ENCODE results near the gene EEF1AKMT1.

Gene EEF1AKMT1

DNA sequence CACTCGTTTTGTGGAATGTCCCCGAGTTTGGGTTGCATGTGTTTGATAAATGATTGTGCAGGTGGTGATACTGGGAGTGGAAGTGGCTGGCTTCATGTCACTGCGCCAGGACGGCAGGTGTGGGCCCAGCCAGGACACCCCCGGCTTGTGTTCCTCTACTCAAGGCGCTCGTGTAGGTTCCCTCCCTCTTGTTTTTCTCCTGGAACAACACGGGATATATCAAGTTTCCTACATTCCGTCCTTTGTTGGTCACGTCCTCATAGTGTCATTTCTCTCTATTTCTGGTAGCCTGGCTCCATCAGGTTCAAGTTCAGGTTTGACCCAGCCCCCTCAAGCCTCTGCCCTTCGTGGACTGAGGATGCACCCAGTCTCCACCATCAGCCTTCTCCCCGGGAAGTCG is 54.0 kb downstream of the EEF1AKMT1 start:
- no peak for DNase-seq (ENCODE audit: low read depth in 1 of 2, low spot score in 1 of 2)

DNA sequence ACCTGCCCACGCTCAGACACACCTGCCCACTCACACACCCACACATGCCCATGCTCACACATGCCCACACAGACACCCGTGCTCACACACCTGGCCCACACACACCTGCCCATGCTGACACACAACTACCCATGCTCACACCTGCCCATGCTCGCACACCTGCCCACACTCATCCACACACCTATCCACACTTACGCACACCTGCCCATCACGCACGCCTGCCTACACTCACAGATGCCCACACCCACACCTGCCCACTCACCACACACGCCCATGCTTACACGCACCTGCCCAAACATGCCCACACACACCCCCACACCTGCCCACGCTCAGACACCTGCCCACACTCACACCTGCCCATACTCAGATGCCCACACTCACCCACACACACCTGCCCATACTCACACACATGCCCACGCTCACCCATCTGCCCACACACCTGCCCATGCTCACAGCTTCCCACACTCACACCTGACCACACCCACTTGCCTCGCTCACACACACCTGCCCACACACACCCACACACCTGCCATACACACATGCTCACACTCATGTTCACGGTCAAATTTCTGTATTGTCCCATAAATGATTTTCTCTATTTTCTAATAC is 54.7 kb downstream of the EEF1AKMT1 start:
- no peak for DNase-seq (ENCODE audit: low read depth in 1 of 2, low spot score in 1 of 2)

DNA sequence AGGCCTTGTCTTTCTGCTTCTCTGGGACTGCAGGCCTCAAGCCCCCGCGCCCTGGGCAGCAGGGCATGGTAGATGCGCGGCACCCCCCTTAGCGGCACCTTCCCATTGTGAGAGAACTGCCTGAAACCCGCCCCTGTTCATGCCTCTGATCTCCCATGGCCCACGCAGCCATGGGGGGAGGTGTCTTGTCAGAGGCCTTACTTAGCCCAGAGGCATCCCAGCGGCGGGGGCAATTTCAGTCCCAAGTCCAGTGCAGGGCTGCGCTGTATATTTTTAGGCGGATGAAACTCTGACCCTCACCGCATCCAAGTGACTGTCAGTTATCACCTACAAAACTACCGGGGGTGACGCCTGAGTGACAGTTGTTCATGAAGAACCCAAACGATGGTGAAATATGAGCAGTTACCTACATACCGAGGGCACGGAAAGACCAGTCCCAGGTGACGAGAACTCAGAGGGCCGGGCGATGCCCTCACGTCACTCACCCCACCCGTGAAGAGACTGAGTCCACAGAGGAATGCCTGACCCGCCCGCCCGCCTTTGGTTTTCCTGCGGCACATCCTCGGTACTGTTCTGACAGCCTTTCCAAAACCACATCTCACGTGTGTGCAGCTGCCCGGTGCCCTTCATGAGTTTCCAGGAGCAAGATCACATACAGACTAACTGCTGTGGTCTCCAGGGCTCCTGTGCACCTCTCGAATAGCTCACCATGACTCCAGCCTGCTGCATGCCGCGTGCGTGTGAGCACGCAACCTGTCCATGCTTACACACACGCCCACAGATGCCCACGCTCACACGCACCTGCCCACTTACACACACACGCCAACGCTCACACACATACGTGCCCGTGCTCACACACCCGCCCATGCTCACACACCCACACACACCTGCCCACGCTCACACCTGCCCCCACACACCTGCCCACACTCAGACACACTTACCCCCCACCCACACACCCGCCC is 55.9 kb downstream of the EEF1AKMT1 start:
- DNase-seq (ENCODE audit: low read depth in 1 of 2, low spot score in 1 of 2) = no peak

DNA sequence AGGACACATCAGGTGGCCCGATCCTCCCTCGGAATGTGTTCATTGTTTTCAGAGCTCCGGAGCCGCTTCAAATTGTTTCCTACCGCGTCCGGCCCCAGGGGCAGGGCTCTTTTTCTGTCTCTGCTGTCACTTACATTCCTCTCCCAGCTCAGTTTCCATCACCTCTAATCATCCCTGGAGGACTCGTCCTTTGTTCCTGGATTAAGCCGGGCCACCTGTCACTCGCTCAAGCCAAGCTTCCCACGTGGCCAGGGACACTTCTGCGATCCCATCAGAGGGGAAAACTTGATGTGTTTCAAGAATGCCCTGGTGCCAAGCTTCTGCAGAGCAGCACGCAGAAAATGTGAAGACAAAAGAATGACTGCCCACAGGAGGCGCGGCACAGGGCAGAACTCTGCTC is 56.8 kb downstream of the EEF1AKMT1 start:
- DNase-seq (ENCODE audit: low read depth in 1 of 2, low spot score in 1 of 2) = no peak

DNA sequence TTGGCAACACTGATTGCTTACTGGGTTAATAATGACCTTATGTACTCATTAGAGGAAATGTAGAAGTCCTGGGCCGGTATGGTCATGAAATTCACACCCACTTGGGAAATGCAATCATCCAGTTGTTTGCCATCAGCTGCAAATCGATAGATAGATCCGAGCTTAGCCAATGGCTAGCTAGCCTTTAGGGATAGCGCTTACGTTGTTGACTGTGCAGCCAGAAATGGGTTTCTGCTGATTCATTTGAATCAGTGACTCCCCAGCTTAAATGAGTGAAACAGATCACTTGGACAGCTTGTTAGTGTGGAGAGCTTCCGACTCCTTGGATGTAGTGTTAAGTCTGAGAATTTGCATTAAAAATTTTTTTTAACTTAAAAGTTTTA is 58.4 kb downstream of the EEF1AKMT1 start:
- no peak for DNase-seq (ENCODE audit: low read depth in 1 of 2, low spot score in 1 of 2)

DNA sequence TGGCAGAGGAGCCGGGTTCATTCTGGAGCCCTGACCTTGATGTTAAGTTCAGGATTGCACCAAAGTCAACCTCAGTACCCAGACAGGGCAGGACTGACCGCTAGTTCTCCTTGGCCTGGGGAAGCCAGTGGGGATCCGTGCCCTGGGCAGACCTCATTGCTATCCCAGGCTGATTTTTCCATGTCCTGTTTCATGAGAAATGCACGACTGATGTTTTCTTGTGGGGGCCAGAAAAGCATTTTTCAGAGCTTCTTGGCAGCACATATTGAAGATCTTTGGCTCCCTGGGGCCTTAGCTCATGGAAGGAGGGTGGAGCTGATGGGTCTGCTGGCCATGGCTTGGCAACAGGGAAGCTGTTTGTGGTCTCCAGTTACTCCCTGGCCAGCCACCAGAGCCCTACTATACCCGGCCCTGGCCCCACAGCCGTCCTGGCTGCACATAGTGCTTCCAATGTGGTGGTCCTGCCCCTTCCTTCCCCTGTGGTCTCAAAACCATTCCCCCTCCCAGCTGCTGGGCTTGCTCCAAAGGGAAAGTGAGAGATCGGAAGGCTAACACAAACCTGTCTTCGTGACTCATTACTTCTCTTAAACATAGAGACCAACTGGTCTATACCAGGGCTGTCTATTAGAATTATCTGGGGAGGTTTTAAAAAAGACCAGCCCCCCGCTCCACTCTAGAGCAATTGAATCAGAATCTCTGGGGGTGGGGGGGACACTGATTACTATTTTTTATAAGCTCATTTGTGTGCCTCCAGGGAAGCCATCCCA is 59.0 kb downstream of the EEF1AKMT1 start:
- DNase-seq (ENCODE audit: low read depth in 1 of 2, low spot score in 1 of 2) = no peak

DNA sequence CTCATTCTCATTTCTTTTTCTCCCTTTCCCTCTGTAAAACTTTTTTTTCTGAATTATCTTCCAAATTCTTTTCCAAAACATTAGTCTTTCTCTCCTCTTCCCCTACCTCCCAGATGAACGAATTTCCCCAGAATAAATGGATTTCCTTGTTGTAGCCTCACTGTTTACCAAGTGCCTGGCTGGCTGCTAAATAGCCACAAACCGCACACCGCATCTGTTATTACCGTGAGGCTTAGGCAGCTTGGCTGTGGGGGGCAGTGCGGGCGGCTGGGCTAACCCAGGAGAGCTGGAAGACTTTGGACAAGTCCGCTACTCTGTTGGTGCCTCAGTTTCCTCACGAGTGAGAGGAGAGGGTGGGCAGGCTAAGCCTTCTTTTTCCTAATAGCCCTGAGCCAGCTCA is 59.6 kb downstream of the EEF1AKMT1 start:
- no peak for DNase-seq (ENCODE audit: low read depth in 1 of 2, low spot score in 1 of 2)

DNA sequence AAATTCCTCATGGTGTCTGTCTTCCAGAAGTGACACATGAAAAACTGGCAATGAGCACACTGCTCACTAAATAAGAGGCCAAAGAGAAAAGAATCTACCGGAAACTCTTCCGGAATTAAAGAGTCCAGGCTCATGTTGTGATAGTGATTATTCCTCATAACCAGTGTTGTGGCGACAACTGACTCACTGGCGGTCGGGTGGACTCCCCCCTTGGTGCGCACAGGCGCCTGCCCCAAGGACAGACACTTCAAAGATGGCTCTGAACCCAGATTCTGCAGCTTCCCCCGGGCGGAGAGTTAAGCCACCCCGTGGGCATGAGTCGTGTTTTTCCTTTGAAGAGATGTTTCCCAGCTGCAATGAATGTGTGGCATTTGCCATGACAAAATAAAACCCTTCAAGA is 60.0 kb downstream of the EEF1AKMT1 start:
- DNase-seq (ENCODE audit: low read depth in 1 of 2, low spot score in 1 of 2) = no peak

DNA sequence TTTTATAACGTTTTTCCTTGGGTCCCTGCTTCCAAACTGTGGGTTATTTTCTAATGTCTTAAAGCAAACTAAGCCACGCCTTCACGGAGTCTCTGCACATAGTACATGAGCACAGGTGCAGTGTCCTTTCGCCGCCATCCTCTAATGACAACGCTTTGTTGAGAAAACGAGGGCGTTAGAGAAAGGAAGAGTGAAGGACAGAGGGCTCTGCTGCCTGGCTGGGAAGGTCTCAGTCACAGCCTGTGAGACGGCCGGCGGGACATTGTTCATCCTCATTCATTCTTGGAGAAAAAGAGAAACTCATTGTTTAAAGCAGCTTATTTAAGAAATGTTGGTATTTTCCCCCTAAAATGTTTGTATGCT is 60.8 kb downstream of the EEF1AKMT1 start:
- no peak for DNase-seq (ENCODE audit: low read depth in 1 of 2, low spot score in 1 of 2)

DNA sequence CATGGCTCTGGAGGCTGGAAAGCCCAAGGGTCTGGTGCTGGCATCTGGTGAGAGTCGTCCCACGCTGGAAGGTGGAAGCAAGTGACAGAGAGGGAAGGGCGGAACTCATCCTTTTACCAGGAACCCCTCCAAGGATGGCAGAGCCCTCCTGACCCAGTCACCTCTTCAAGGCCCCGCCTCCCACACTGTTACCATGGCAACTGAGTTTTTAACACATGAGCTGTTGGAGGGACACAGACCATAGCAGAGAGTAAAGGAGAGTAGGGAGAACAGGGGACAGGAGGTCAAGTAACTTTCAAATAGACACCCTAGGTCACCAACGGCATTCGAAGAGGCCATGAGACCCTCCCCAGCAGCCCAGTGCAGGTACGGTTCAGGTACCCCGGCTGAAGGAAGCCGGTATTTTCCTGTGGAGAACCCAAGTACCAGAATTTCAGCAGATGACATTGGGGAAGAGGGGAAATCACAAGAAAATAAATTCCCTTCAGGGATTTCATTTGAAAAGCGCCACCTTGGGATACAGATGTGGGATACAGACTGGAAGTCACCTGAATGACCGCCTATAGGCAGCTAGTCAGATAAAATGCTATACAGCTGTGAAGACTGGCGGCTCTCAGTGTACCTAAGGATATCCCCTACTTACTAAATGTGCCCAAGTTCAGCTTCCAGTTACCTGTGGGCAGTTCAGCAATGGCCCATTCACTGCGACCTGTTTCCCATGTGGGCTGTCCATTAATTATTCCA is 62.3 kb downstream of the EEF1AKMT1 start:
- DNase-seq (ENCODE audit: low read depth in 1 of 2, low spot score in 1 of 2) = no peak

DNA sequence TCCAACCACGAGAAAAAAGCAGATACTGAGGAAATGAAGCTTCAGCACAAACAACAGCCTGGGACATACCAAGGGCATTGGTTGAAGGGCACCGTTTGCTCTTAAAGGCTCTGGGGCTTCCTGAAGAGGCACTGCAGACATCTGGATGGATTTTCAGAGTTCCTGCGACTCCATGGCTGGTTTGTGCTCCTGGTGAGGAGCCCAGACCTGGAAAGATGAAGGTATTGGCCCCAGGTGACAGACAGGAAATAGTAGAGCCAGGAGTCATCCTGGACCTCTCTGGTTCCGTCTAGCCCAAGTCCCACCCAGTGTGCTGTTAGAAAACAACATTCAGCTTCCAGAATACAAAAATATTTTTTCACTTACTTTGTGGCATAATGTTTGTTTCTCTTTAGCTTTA is 64.0 kb downstream of the EEF1AKMT1 start:
- no peak for DNase-seq (ENCODE audit: low read depth in 1 of 2, low spot score in 1 of 2)

DNA sequence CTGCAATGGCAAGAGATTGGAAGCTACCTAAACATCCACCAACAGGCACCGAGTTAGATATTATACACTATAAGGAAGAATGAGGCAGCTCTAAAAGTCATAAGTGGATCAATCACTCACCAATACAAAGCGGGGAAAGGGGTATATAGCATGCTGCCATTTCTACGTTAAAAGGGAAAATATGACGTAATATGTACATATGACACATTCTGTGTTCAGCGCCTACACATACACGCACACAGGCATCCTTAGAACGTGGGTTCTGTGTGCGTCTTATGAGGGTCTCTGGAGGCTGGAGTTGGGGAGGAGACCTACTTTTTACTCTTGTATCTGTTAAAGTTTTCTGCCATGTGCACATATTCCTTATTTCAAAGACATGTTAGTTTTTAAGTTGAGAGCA is 64.4 kb downstream of the EEF1AKMT1 start:
- no peak for DNase-seq (ENCODE audit: low read depth in 1 of 2, low spot score in 1 of 2)

DNA sequence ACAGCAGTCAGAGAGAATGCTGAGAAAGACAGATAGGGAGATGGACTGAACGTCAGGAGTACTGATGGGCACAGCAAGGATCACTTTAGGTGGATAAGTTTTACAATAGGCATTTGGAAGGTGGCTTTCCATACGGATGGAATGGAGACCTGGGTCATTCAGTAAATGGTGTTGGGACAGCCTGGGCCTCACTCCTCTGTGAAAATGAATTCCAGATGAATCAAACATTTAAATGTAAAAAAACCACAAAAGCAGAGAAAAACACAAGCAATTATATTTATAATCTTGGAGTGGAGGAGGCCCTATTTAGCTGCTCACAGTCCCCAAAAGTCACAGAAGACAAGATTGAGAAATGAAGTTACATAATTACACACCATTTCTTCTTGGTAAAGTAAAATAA is 65.5 kb downstream of the EEF1AKMT1 start:
- no peak for DNase-seq (ENCODE audit: low read depth in 1 of 2, low spot score in 1 of 2)

DNA sequence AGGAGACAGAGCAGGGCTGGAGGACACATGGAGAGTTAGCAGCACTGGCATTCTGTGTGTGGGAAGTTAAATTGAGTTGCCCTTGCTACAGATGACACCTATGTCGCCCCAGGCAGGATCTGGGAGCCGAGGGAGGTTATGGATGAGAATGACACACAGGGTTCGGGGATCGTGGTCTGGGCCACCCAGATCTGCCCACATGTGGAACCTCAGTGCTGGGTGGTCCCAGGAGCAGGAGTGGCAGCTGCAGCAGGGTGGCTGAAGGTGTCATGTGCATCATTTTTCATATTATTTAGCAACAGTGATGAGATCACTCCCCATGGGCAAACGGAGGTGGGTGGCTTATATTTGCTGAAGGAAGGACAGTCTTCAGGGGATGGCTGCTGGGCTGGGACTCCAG is 67.1 kb downstream of the EEF1AKMT1 start:
- no peak for DNase-seq (ENCODE audit: low read depth in 1 of 2, low spot score in 1 of 2)

DNA sequence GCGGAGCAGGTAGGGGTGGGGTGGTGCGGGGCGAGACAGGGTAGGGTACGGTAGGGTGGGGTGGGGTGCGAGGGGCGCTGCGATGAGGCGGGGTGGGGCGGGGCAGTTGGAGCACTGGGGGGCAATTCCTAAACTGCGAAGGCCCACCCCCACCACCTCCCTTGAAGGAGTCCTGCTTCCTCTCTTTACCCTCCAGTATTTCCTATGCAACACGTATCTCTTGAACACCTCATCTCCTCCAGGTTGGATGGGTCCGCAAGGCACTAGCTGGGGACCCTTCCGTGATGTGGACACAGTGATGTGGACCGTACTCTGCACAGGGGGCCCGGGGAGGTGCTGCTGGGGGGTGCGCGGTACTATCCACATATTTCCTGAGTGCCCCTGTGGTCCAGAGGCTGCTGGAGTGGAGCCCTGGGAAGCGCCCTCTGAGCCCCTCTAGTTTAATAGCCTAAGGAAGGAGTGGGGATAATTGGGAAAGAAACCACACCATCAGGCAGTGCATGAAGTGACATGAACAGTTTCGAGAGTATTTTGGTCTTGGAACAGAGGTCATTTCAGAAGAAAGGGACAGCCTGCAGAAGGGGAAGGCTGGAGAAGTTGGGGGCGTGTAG is 69.2 kb downstream of the EEF1AKMT1 start:
- DNase-seq (ENCODE audit: low read depth in 1 of 2, low spot score in 1 of 2) = no peak

DNA sequence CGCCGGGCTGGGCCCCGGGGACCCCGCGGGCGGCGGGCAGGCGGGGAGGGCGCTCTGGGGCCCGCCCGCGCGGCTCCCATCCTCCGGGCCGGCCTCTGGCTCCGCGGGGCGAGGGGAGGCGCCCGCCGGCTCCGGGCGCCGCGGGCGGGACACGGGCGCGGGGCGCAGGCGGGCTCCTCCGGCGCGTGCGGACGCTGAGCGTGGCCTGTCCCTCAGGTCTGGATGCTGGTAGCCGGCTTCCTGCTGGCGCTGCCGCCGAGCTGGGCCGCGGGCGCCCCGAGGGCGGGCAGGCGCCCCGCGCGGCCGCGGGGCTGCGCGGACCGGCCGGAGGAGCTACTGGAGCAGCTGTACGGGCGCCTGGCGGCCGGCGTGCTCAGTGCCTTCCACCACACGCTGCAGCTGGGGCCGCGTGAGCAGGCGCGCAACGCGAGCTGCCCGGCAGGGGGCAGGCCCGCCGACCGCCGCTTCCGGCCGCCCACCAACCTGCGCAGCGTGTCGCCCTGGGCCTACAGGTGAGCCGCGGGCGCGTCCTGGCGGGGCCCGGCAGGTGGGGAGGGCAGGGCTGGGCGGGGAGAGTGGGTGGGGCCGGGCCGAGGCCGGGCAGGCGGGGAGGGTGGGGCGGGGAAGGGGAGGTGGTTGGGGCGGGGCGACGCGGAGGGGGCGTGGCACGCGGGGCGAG is 69.8 kb downstream of the EEF1AKMT1 start:
- peak; percentile 49 to 71 for DNase-seq (ENCODE audit: low read depth in 1 of 2, low spot score in 1 of 2)

DNA sequence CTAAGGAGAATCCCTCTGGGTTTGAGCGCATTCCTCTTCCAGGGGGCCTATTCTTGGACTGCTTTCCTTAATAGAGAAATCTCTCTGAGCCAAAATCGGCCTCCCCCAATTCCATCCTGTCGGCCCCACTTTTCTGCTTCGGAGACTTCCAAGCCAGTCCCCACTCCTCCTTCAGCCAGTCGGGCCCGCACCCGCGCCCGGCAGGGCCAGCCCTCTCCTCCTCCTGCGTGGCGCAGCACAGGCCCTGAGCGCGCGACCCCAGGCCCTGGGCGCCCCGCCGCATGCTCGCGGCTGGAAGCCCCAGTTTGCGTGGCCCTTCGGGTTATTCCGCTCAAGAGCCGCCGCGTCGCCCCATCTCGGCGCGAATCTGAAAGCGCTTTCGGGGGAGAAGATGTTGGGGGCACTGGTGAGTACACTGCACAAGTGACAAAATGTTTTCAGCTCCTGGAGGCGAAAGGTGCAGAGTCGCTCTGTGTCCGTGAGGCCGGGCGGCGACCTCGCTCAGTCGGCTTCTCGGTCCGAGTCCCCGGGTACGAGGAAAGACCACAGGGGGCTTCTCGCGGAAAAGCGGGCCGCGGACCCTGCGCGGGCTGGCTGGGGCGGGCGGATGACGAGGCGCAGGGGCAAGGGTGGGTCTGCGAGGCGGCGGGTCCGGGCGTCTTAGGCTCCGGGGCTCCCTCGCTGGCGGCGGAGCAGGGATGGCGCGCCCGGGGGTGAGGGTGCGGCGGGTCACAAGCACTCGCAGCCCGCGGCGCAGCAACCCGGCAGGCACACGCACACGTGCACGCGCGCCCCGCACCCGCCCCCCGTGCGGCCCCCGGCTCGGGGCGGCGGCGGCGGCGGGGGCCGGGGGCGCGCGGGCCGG is 70.6 kb downstream of the EEF1AKMT1 start, which contains the start of gene IL17D:
Gene IL17D (plus strand): TSS at position 785 of the 865 bp plus-strand sequence. CDS start 303 bp downstream, outside the sequence.
- peak in 1 of 2 donors; percentile 23 for DNase-seq (ENCODE audit: low read depth in 1 of 2, low spot score in 1 of 2)

DNA sequence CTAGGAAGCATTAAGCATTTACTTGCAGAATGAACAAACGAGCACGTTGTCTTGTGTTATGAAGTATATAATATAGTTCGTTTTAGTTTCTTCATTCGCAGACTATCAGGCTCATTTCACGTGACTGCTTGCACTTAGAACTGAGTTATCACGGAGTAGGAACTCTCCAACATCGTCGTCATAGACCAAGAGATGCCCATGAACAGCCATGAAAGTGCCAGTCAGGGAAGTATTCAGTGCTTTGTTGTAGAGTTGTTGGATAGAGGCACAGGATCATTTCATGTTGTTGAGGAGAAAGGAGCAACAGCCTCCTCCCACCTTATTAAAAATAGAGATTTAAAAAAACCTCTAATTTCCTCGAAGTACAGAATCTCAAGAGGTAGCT is 71.2 kb downstream of the EEF1AKMT1 start:
- DNase-seq (ENCODE audit: low read depth in 1 of 2, low spot score in 1 of 2) = no peak

DNA sequence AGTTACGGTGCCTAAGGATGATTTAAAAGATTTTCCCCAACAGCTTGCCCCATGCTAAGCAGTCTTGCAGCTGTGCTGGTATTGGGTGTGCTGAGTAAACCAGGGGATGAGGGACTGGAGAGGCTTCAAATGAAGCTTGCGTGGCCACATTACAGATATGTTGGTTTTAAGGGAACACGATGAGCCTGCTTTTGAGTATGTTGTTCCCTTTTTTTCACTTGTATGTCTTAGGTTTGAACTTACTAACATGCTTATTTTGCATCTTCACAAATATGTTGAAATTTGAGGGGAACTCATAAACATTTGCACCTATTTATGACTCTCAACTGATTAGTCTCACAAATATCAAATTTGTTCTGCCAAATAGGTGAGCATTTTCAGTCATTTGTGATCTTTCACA is 72.3 kb downstream of the EEF1AKMT1 start:
- DNase-seq (ENCODE audit: low read depth in 1 of 2, low spot score in 1 of 2) = no peak

Data from stimulated activated CD4-positive, alpha-beta T cell treated with anti-CD3 and anti-CD28 coated beads, Interleukin-15, amount 100 ng/mL, for 1 hour (primary cell).